Measurements from ENCODE around the gene ITPA. TPM values are rescaled to one million over a fixed set of nuclear protein-coding genes. Genes with fewer than 3 reads are reported as not detected.

The ITPA gene
- total RNA-seq, 2 donors from 2014 or later: 31.4 to 36.3 TPM

GRCh38 chr20:3194617-3195280, 14.5 kb upstream of the ITPA start:
- Histone ChIP-seq H3K9me3 (no peaks in the 10 kb centered on the region), H3K27ac (no peak overlapping the region), H3K27me3 (no peaks in the 10 kb centered on the region), H3K4me3 (no peak overlapping the region), H3K36me3 (replicated peaks in 1 of 2; ENCODE audit: insufficient read depth in 1 of 2, low read depth in 2 of 2) (peaks cover 23 to 41% of the 10 kb centered on the region in 2 donors), H3K4me1 (no peaks in the 10 kb centered on the region)
- ATAC-seq (no peak), DNase-seq (no peak)
- intact Hi-C loops (cut with DNase I): no loop called here
- TF ChIP-seq CTCF (IDR thresholded peaks at IDR 0.05) (no peak), POLR2A (IDR thresholded peaks at IDR 0.05) (no peak)
- WGBS, 2 donors: 87 to 92% methylated on average over 8 to 10 of the region's 10 CpGs

- Histone ChIP-seq H3K36me3 (replicated peaks in 1 of 2; ENCODE audit: insufficient read depth in 1 of 2, low read depth in 2 of 2) (peaks cover 25 to 49% of the 10 kb centered on the region in 2 donors), H3K4me1 (no peaks in the 10 kb centered on the region)
- 87% methylated on average over 7 of the region's 7 CpGs for WGBS, 2 donors
Measured at GRCh38 chr20:3195590-3196237, 13.6 kb upstream of the ITPA start.

GRCh38 chr20:3199206-3199605, 10.1 kb upstream of the ITPA start:
- Histone ChIP-seq H3K27ac (no peak overlapping the region), H3K36me3 (replicated peaks in 1 of 2; ENCODE audit: insufficient read depth in 1 of 2, low read depth in 2 of 2) (peaks cover 14 to 27% of the 10 kb centered on the region in 2 donors), H3K4me3 (no peak overlapping the region), H3K27me3 (no peaks in the 10 kb centered on the region), H3K4me1 (peaks cover 13% of the 10 kb centered on the region), H3K9me3 (no peaks in the 10 kb centered on the region)
- no peak for ATAC-seq
- no peak for DNase-seq
- TF ChIP-seq CTCF (IDR thresholded peaks at IDR 0.05) (no peak), POLR2A (IDR thresholded peaks at IDR 0.05) (no peak)
- intact Hi-C loops (cut with DNase I): no loop called here
- 50 to 62% methylated on average over 2 of the region's 2 CpGs for WGBS, 2 donors

More at GRCh38 chr20:3195590-3196237, 13.6 kb upstream of the ITPA start:
- intact Hi-C loops (cut with DNase I): no loop called here
- DNase-seq: no peak
- Histone ChIP-seq H3K27ac (no peak overlapping the region), H3K4me3 (no peak overlapping the region), H3K27me3 (no peaks in the 10 kb centered on the region), H3K9me3 (no peaks in the 10 kb centered on the region)
- TF ChIP-seq CTCF (IDR thresholded peaks at IDR 0.05) (no peak), POLR2A (IDR thresholded peaks at IDR 0.05) (no peak)
- ATAC-seq: no peak

GRCh38 chr20:3199976-3200755, 9.1 kb upstream of the ITPA start:
- Histone ChIP-seq H3K9me3 (no peaks in the 10 kb centered on the region), H3K4me3 (no peak overlapping the region), H3K27ac (no peak overlapping the region), H3K36me3 (replicated peaks in 1 of 2; ENCODE audit: insufficient read depth in 1 of 2, low read depth in 2 of 2) (peaks cover 6 to 17% of the 10 kb centered on the region in 2 donors), H3K4me1 (peaks cover 13% of the 10 kb centered on the region), H3K27me3 (no peaks in the 10 kb centered on the region)
- intact Hi-C loops (cut with DNase I): no loop called here
- ATAC-seq: no peak
- TF ChIP-seq POLR2A (IDR thresholded peaks at IDR 0.05): no peak
- TF ChIP-seq CTCF (IDR thresholded peaks at IDR 0.05): no peak
- 90 to 94% methylated on average over 26 to 27 of the region's 27 CpGs for whole genome bisulfite sequencing, 2 donors
- DNase-seq: no peak

Measured in body of pancreas (tissue), 4 donors.